GM21381 (cell line): Measurements from ENCODE around the gene CMC1.
"Not testable (repeated sequence)": the region's sequence is repeated elsewhere in the genome, so short reads cannot be mapped to it uniquely, and the experiment has no call there.

ENCODE experiments used
- ATAC-seq: cut with Tn5 transposase; IDR thresholded peaks from one replicate; pipeline ENCODE4 v1.9.1; 2021; ENCODE audit warnings: mild to moderate bottlenecking, moderate library complexity; ENCODE audit not compliant: unreplicated experiment

Gene CMC1

GRCh38 chr3:28243424-28244106 lies 2.1 kb downstream of the CMC1 start:
- ATAC-seq: no peak

- no peak for ATAC-seq
Observed at GRCh38 chr3:28244491-28244890, 3.1 kb downstream of the CMC1 start.

GRCh38 chr3:28247286-28247685 lies 5.9 kb downstream of the CMC1 start:
- ATAC-seq: no peak

GRCh38 chr3:28250999-28251398 lies 9.6 kb downstream of the CMC1 start:
- ATAC-seq: no peak

- ATAC-seq: peak; percentile 54
Observed at GRCh38 chr3:28252001-28252431, 10.6 kb downstream of the CMC1 start.

- ATAC-seq: no peak
Observed at GRCh38 chr3:28253040-28253715, 11.8 kb downstream of the CMC1 start.

- no peak for ATAC-seq
Observed at GRCh38 chr3:28262001-28262400, 20.6 kb downstream of the CMC1 start.

- ATAC-seq: no peak
Observed at GRCh38 chr3:28265641-28266040, 24.2 kb downstream of the CMC1 start.

- no peak for ATAC-seq
Observed at GRCh38 chr3:28267984-28268849, 26.8 kb downstream of the CMC1 start.

- no peak for ATAC-seq
Observed at GRCh38 chr3:28268989-28269388, 27.6 kb downstream of the CMC1 start.

- not testable (repeated sequence) for ATAC-seq
Observed at GRCh38 chr3:28269884-28270283, 28.5 kb downstream of the CMC1 start.

GRCh38 chr3:28273837-28274236 lies 32.4 kb downstream of the CMC1 start:
- no peak for ATAC-seq

GRCh38 chr3:28278918-28279317 lies 37.5 kb downstream of the CMC1 start:
- ATAC-seq: no peak

- ATAC-seq: no peak
Observed at GRCh38 chr3:28279770-28280169, 38.4 kb downstream of the CMC1 start.

- ATAC-seq: no peak
Observed at GRCh38 chr3:28280781-28281180, 39.4 kb downstream of the CMC1 start.

- peak; percentile 78 for ATAC-seq
Observed at GRCh38 chr3:28286595-28286994, 45.2 kb downstream of the CMC1 start.

- ATAC-seq: no peak
Observed at GRCh38 chr3:28287046-28287445, 45.6 kb downstream of the CMC1 start.

GRCh38 chr3:28290863-28291300 lies 49.5 kb downstream of the CMC1 start:
- no peak for ATAC-seq

- no peak for ATAC-seq
Observed at GRCh38 chr3:28291577-28291976, 50.2 kb downstream of the CMC1 start.

- no peak for ATAC-seq
Observed at GRCh38 chr3:28292622-28293021, 51.2 kb downstream of the CMC1 start.

- no peak for ATAC-seq
Observed at GRCh38 chr3:28294667-28295413, 53.4 kb downstream of the CMC1 start.
